GM19099 (cell line): ENCODE data around the gene IRF7.

Experiments
- POLR2A ChIP-seq: IDR thresholded peaks from 3 replicates; pipeline ENCODE4 v1.6.1; 2011; ENCODE audit warnings: low read depth; ENCODE audit not compliant: insufficient read length; ENCODE audit errors: extremely low read depth

The IRF7 gene

DNA sequence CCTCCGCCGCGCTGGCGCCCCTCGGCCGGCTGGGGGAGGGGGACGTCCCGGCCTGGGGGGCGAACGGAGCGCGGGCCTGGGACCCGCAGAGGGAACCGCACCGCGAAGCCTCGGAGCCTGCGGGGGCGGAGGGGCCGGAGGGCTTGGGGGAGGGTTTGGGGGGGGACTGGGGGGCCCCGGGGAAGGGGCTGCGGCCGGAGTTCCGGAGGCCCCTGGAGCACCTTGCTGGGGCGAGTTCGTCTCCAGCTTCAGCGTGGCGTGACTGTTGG, 11.5 kb upstream of the IRF7 start:
- TF ChIP-seq POLR2A = no peak

DNA sequence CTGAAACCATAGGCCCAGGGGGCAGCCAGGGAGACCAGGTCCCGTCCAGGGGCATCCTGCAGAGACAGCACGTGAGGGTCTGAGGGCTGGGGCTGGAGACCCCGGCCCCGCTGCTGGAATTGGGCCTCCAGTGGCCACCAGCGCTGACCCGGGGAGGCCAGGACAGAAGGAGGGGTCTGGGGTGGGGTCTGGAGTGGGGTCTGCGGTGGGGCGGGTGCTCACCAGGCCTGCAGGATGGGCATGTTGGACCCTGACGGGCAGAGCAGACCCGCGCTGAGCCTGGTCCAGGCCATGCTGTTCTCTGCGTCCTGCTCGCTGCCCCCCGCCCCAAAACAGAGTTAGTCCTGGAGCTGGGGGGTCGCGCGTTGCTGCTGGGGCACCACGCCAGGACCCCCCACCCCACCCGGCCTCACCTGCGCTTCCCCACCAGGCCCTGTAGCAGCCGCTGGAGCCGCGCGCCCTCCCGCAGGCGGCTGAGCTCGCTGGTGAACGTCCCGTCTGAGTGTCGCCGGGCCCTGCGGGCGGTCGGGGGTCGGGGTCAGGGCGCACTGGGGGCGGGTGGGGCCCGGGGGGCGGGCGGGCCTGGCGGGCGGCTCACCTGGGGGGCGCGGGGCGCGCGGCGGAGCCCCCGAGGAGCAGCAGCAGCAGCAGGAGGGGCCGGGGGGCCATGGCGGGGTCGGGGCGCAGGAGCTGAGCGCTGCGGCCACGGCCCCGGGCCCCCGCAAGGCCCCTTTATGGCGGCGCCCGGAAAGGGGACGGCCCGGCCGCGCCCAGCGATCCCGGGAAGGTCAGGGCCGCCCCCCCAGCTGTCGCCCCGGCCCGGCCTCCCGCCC, 10.9 kb upstream of the IRF7 start, which contains the start of gene SCT:
Gene SCT, minus strand, starts transcription at position 707 of the 833 bp plus-strand sequence. Its CDS starts 38 bp downstream, at position 669.
- no peak for TF ChIP-seq POLR2A

DNA sequence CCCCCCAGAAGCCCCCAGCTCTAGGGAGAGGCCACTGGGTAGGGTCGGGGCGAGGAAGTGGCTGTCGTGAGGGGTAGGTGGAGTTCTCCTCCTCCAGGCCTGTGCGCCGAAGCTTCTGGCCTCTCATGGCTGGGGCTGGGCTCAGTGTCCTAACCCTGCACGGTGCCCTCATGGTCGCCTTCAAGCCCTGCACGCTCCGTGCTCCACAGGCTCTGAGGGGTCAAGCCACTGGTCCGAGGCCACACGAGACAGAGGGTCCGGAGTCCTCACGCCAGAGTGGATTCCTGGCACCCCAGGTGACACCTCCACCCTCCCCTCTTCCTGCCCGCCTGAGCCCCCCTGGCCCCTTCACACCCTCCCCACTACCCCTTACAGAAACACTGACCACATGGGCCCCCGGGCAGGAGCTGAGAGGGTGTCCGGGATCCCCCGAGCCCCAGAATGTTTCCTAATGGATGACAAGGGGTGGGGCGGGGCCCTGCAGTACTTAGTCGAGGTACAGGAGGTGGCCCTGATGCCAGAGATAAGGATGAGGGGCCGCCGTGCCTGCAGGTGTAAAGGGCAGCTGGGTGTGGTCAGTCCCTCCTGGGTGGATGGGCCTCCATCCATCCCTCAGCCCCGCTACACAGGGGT, 10.0 kb upstream of the IRF7 start:
- TF ChIP-seq POLR2A = no peak

DNA sequence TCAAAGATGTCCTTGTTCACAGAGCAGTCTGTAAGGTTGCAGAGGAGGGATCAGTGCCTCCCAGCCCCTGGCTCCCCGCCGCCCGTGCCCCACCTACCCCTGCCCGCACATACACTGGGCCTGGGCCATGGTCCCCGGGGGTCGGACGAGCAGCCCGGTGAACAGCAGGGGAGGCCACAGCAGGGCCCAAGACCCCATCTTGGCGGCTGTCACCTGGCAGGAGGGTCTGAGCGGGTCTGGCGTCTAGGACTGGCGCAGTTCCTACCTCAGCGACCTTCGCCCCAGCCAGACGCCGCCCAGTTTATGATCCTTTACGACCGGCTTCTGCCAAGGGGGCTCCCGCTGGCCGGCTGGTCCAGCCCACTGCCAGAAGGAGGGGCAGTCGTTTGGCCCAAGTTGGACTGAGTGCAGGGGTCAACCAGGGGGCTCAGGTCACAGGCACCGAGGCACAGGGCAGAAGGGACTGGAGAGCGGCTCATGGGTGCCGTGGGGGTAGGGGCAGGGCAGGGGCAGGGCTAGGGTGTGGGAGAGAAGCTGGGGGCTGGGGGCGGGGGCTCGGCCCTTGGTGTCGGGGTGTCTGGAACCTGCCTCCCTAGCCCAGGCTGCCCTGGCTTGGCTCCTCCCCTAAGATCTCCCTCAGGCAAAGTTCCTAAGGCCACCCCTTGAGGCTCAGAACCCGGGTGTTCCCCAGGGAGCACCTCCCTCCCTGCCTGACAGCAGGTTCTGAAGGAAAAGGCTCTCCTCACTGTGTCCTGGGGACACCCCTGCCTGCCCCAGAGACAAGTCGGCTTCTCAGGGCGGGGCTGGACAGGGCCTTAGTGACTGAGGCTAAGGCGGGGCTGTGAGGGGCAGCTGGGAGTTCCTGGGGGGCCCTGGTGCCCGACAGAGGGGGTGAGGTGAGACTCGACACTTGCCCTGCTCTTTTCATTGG, 9.2 kb upstream of the IRF7 start, which contains the start of gene CDHR5:
Gene CDHR5, minus strand, starts transcription at position 251 of the 931 bp plus-strand sequence. Its CDS starts 53 bp downstream, at position 198.
- no peak for TF ChIP-seq POLR2A

DNA sequence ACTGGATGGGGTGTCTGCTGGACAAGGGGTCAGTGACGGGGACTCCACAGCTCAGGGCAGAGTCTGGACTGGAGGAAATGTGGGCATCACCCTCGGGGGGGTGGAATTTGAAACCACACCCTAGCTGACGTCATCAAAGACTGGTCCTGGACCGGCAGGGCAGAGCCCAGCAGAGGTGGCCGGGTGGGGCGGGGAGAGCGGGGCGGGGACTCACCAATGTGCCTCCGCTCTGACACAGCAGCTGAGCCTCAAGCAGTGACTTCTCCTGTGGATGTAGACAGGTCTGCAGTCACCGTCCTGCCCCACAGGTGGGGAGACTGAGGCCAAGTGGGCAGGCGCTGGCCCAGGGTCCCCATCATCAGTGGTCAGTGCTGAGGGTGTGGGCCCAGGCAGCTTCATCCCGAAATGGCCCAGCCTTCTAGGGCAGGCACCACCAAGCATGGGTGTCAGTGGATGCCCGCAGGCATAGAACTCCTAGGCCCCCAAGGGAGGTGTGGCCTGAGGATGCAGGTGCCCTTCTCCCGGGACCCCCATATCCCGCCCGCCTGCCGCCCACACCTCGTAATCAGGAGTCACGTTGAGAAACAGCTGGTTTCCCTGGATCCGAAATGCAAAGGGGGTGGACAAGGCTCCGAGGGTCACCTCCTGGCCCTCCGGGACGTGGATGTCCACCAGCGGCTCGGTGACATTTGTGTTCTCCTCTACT, 8.4 kb upstream of the IRF7 start:
- no peak for TF ChIP-seq POLR2A

DNA sequence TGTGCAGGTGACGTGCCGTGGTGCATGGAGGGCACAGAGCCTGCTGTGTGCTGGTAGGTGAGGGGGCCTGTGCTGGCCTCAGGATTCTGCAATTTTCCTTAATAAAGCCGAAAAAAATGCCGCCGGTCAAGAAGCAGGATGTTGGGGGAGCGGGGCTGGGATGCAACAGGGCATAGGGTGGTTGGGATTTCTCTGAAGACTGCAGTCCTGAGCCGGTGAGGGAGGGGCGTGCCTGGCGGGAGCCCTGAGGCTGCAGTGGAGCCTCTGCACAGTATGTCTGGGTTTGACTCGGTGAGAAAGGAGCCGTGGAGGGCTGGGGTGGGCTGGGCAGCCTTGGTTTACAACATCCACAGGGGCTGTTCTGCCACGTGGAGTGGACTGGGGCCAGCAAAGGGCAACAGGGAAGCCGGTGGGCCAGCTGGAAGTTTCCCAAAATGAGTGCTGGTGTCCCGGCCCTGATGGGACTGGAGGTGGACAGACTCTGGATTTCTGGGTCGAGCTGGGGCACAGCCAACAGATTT, 7.7 kb upstream of the IRF7 start:
- TF ChIP-seq POLR2A = no peak

DNA sequence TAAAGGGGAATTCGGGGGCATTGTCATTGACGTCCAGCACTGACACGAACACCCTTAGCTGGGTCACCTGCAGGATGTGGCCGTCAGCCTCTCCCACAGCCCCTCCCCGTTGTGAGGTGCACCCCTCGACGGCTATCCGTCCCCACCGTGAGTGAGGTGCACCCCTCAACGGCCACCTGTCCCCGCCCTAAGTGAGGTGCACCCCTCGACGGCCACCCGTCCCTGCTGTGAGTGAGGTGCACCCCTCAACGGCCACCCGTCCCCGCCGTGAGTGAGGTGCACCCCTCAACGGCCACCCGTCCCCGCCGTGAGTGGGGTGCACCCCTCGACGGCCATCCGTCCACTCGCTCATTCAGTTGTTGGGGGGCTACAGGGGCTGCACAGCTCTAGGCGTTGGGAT, 6.1 kb upstream of the IRF7 start:
- TF ChIP-seq POLR2A = no peak

DNA sequence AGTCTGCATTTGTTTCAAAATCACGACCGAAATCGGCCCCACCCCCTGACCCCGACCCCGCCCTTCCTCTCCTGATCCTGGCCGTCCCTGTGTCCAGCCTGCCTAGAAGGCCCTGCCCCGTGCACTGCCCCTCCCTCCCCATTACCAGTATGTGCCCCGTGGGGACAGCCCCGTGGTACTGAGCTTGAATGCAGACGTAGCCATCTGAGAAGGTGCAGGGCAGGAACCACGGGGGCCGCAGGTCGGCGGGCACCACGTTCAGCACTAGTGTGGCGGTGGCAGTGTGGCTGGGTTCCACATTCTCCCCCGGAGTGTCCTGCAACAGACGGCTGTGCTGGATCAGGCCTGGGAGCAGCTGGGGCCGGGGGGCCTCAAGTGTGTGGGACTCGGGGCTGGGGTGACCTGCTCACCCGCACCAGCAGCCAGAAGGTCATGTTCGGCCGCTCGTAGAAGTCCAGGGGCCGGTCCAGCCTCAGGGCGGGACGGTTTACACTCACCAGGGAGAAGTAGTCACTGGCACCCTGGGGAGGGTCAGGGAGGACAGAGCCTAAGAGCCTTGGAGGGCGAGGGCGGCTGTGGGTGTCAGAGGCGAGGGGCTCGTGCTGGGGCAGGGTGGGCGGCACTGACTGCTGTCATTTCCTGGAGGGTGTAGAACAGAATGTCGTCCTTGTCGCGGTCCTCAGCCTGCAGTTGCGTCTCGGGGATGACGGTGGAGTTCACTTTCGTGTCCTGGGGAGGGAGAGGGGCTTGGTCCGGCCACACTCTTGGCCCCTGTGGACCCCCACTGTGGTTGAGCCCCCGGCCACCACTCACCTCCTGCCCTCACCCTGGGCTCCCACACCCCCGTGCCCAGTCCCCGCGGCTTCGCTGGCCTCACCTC, 5.4 kb upstream of the IRF7 start:
- no peak for TF ChIP-seq POLR2A

DNA sequence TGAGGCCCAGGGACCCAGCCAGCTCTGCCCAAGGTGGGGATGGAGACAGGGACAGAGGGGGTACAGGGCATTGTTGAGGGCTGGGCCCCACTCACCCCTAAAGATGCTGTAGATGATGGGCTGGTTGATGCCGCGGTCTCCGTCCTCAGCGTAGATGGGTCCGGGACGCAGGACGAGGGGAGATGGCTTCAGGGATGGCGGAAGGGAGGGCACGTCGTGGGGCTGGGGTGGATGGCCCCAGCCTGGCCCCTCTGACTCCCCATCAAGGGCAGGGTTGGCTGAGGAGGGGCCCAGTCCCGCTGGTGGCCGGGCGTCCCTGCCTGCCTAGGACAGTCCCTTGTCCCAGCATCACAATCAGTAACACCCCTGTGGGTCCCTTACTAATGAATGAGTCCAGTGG, 4.5 kb upstream of the IRF7 start:
- no peak for TF ChIP-seq POLR2A

DNA sequence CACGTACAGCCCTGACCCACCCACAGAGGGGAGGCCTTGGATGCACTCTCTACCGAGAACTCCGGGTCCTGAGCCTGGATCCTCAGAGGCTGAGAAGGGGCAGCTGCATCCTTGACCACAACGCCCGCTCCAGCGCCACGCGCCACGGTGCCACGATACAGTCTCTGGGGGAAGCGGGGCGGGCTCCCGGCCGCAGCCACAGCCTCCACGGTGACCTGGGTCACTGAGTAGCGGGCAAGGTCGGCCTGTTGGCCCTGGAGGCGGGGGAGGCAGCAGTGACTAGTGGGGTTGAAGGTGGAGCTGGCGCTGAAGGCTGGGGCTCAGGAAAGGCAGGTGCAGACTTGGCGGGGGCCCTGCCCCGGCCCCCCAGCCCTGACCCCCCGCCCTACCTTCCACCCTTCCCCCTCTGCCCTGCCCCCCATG, 3.9 kb upstream of the IRF7 start:
- TF ChIP-seq POLR2A = no peak

DNA sequence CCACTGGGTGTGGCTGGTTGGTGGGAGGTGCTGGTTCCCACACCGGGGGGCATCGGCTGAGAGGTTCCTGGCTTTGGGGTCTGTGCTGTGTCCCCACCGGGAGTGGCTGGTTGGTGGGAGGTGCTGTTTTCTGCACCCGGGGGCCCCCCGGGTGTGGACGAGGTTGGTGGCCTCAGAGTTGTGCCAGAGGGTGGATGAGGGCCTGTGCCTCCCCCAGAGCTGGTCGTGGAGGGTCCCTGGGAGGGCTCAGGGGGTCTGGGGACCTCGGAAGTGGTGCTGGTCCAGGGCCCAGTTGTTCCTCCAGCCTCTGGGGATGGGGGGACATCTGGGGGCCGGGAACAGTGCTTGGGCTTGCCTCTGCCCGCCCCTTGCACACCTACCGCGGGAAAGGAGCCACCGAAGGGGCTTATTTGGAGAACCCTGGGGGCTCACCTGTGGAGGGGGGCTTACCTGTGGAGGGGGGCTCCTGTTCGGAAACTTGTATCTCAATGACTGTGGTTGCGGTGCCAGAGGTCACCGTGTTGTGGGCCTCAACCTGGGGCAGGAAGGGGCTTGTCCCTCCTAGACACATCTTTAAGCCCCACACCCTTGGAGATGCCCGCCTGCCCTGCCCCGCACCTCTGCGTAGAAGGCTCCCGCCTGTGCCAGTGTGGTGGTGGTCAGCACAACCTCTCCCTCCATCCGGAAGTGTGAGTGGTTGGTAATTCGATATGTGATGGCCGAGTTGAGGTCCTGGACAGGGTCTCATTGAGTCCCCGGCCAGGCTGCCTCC, 3.3 kb upstream of the IRF7 start:
- no peak for TF ChIP-seq POLR2A

DNA sequence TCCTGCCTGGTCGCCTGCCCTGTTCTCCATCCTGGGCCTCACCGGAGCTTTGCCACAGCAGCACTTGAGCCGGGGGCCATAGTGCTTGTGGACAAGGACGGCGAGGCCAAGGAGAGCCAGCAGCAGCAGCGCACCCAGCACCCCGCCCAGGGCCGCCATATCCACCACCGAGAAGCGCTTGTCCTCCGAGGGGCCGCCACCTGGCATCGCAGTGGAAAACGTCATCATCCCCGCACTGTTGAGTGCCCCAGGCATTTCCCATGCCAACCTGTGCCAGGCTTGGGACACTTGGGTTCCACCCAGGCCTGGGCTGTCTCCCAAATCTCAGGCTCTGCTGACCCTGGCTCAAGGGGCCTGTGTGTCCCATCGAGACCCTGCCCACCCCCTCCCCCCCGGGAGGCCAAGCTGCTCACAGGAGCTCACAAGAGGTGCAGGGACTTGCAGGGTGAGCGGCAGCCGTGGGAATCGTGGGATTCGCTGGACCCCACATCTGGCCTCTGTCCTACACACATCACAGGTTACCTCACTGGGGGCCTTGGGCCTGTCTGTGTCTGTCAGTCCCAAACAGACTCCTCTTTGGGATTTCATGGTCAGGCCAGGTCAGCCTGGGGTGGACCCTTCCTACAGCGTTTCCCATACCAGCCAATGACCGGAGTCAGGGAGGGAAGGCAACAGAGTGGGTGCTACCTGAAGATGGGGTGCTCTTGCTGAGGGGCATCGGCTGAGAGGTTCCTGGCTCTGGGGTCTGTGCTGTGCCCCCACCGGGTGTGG, 2.3 kb upstream of the IRF7 start:
- no peak for TF ChIP-seq POLR2A
